SK-N-SH (cell line): ENCODE results near the gene CDH23.

Experiments used
- CHD2 ChIP-seq: fragments of 150-350 bp; IDR thresholded peaks from 2 replicates; pipeline ENCODE4 v1.6.1; 2018; ENCODE audit warnings: low read length; ENCODE audit not compliant: partially characterized antibody
- CTCF ChIP-seq: fragments of 200-600 bp; sonication (generic); IDR thresholded peaks from 2 replicates; pipeline ENCODE4 v1.6.1; 2017; ENCODE audit warnings: antibody characterized with exemption, mild to moderate bottlenecking, moderate library complexity
- EZH2phosphoT487 ChIP-seq: fragments of 200-600 bp; sonication (generic); IDR thresholded peaks from 2 replicates; pipeline ENCODE4 v1.6.1; 2017; ENCODE audit warnings: low read depth, mixed run types, mild to moderate bottlenecking, antibody characterized with exemption, moderate library complexity, borderline replicate concordance
- FOXJ3 ChIP-seq: sonication (generic); formaldehyde crosslinking; IDR thresholded peaks from 2 replicates; pipeline ENCODE4 v1.5.1; 2020; ENCODE audit warnings: mild to moderate bottlenecking, missing genetic modification reagents
- RAD21 ChIP-seq: IDR thresholded peaks from 2 replicates; pipeline ENCODE4 v1.6.1; 2012; ENCODE audit warnings: mild to moderate bottlenecking, low read length
- RFX5 ChIP-seq: IDR thresholded peaks from 2 replicates; pipeline ENCODE4 v1.6.1; 2012; ENCODE audit warnings: mild to moderate bottlenecking, improper control_type of control experiment, low read length
- RXRA ChIP-seq: IDR thresholded peaks from 2 replicates; pipeline ENCODE4 v1.4.0; 2012; ENCODE audit warnings: low read depth, mild to moderate bottlenecking, borderline replicate concordance
- USF2 ChIP-seq: fragments of 150-350 bp; IDR thresholded peaks from 2 replicates; pipeline ENCODE4 v1.6.1; 2017; ENCODE audit warnings: antibody characterized with exemption, low read length, low read depth, borderline replicate concordance
- TF ChIP-seq, protein P1 (sequence below): fragments of 150-350 bp; IDR thresholded peaks from 2 replicates; pipeline ENCODE4 v1.6.1; 2016; ENCODE audit warnings: mild to moderate bottlenecking, low read depth, low read length

DNA sequence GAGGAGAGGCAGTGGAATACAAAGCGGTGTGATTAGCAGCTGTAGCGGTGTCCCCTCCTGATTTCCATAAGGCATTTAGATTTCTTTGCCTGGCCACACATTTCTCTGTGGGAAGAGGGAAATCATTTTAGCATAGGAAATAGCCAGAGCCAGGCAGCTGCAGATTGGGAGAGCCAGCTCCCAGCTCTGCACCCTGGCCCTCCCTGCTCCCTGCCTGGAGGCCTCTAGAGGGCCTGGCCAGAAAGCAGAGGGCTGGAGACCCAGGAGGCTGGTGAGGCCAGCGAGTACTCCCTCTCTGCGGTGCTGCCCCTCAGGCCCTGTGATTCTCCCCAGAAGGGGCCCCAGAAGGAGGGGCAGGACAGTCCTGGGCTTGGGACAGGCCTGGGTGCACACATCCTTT lies 237.2 kb downstream of the CDH23 start:
- TF ChIP-seq RAD21, result no peak
- no peak for TF ChIP-seq CTCF
- TF ChIP-seq EZH2phosphoT487, result no peak
- TF ChIP-seq CHD2, result no peak
- no peak for TF ChIP-seq RFX5
- TF ChIP-seq FOXJ3, result no peak
- TF ChIP-seq, protein P1, sequence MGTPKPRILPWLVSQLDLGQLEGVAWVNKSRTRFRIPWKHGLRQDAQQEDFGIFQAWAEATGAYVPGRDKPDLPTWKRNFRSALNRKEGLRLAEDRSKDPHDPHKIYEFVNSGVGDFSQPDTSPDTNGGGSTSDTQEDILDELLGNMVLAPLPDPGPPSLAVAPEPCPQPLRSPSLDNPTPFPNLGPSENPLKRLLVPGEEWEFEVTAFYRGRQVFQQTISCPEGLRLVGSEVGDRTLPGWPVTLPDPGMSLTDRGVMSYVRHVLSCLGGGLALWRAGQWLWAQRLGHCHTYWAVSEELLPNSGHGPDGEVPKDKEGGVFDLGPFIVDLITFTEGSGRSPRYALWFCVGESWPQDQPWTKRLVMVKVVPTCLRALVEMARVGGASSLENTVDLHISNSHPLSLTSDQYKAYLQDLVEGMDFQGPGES, result no peak
- TF ChIP-seq USF2, result no peak
- no peak for TF ChIP-seq RXRA
